Measurements from ENCODE around the gene ADGRV1.

The ADGRV1 gene

GRCh38 chr5:91123291-91123690 lies 564.7 kb downstream of the ADGRV1 start:
- DNase-seq, result no peak

GRCh38 chr5:91123901-91124300 lies 565.3 kb downstream of the ADGRV1 start:
- DNase-seq, result no peak

GRCh38 chr5:91125916-91126315 lies 567.3 kb downstream of the ADGRV1 start:
- no peak for DNase-seq

GRCh38 chr5:91126448-91126847 lies 567.9 kb downstream of the ADGRV1 start:
- no peak for DNase-seq

- no peak for DNase-seq
Observed at GRCh38 chr5:91126888-91127287, 568.3 kb downstream of the ADGRV1 start.

GRCh38 chr5:91127456-91128081 lies 569.0 kb downstream of the ADGRV1 start:
- no peak for DNase-seq

GRCh38 chr5:91128604-91129003 lies 570.0 kb downstream of the ADGRV1 start:
- DNase-seq, result no peak

GRCh38 chr5:91129748-91130147 lies 571.2 kb downstream of the ADGRV1 start:
- no peak for DNase-seq

- DNase-seq, result no peak
Observed at GRCh38 chr5:91130759-91131158, 572.2 kb downstream of the ADGRV1 start.

GRCh38 chr5:91132550-91132949 lies 574.0 kb downstream of the ADGRV1 start:
- DNase-seq, result no peak

- no peak for DNase-seq
Observed at GRCh38 chr5:91133183-91133582, 574.6 kb downstream of the ADGRV1 start.

GRCh38 chr5:91135475-91136248 lies 577.1 kb downstream of the ADGRV1 start:
- DNase-seq, result no peak

- DNase-seq, result no peak
Observed at GRCh38 chr5:91136271-91136670, 577.7 kb downstream of the ADGRV1 start.

- DNase-seq, result no peak
Observed at GRCh38 chr5:91137647-91138046, 579.0 kb downstream of the ADGRV1 start.

GRCh38 chr5:91139572-91140200 lies 581.1 kb downstream of the ADGRV1 start:
- no peak for DNase-seq

- DNase-seq, result no peak
Observed at GRCh38 chr5:91140657-91141056, 582.1 kb downstream of the ADGRV1 start.

GRCh38 chr5:91141642-91142041 lies 583.0 kb downstream of the ADGRV1 start:
- DNase-seq, result no peak

- no peak for DNase-seq
Observed at GRCh38 chr5:91142386-91142785, 583.8 kb downstream of the ADGRV1 start.

- DNase-seq, result no peak
Observed at GRCh38 chr5:91142819-91143218, 584.2 kb downstream of the ADGRV1 start.

- no peak for DNase-seq
Observed at GRCh38 chr5:91143840-91144239, 585.2 kb downstream of the ADGRV1 start.

GRCh38 chr5:91144491-91145332 lies 586.1 kb downstream of the ADGRV1 start:
- DNase-seq, result no peak

GRCh38 chr5:91145333-91145620 lies 586.7 kb downstream of the ADGRV1 start:
- no peak for DNase-seq

- DNase-seq, result no peak
Observed at GRCh38 chr5:91146230-91146629, 587.6 kb downstream of the ADGRV1 start.
